ENCODE measurements around the gene GAS2L1. TPM values are rescaled to one million over a fixed set of nuclear protein-coding genes. Genes with fewer than 3 reads are reported as not detected.

GAS2L1 gene
- total and polyA plus RNA-seq, 2 of the 4 experiments (the other 2 are of a cell fraction), result 1.4 to 15.6 TPM

DNA sequence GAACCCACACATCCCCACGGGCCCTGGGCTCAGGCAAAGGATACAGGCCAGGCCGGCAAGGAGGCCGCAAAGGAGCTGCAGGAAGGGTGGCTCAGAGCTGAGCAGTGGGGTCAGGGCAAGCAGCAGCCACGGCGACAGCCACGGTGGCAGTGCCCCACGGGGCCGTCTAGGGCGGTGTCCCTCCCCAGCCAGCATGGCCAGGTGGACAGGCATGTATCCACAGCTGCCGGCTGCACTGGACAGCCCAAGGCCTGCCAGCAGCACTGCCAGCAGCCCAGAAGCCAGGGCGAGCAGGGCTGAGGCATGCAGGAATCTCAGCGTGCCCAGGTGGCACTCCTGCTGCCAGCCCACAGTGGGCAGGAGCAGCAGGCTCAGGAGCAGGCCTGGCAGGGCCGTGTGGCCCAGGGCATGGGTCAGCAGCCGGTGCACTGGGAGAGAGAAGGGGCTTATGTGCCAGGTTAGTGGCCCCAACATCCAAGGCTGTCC is 42.6 kb upstream of the GAS2L1 start:
- no peak overlapping the region for H2BK120ac ChIP-seq (ENCODE audit: low read depth, low read length)
- no peaks in the 10 kb centered on the region for H3K9me3 ChIP-seq (ENCODE audit: control insufficient read depth, insufficient read depth, low read length)
- intact Hi-C loops (cut with micrococcal nuclease) (no loop called here), in situ Hi-C loops (cut with MboI; ENCODE audit: low sequenced_read_pairs) (no loop called here), dilution Hi-C loops (cut with HindIII; ENCODE audit: low sequenced_read_pairs, unreplicated experiment) (no loop called here)
- no peak overlapping the region for H3K14ac ChIP-seq (replicated peaks; ENCODE audit: low read depth, low read length)
- no peak for TF ChIP-seq RAD21 (IDR thresholded peaks at IDR 0.05; ENCODE audit: low read length)
- no peak for TF ChIP-seq RFX5 (IDR thresholded peaks at IDR 0.05; ENCODE audit: low read depth, low read length)
- TF ChIP-seq MAZ (IDR thresholded peaks at IDR 0.05; ENCODE audit: borderline replicate concordance, low read depth, low read length), result no peak
- no peak for TF ChIP-seq SMC3 (IDR thresholded peaks at IDR 0.05; ENCODE audit: low read depth, low read length)
- TF ChIP-seq, protein P1, sequence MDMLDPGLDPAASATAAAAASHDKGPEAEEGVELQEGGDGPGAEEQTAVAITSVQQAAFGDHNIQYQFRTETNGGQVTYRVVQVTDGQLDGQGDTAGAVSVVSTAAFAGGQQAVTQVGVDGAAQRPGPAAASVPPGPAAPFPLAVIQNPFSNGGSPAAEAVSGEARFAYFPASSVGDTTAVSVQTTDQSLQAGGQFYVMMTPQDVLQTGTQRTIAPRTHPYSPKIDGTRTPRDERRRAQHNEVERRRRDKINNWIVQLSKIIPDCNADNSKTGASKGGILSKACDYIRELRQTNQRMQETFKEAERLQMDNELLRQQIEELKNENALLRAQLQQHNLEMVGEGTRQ (IDR thresholded peaks at IDR 0.05; ENCODE audit: low read depth, low read length), result no peak
- TF ChIP-seq MXI1 (IDR thresholded peaks at IDR 0.05; ENCODE audit: borderline replicate concordance, low read depth, low read length), result no peak
- TF ChIP-seq, protein P2, sequence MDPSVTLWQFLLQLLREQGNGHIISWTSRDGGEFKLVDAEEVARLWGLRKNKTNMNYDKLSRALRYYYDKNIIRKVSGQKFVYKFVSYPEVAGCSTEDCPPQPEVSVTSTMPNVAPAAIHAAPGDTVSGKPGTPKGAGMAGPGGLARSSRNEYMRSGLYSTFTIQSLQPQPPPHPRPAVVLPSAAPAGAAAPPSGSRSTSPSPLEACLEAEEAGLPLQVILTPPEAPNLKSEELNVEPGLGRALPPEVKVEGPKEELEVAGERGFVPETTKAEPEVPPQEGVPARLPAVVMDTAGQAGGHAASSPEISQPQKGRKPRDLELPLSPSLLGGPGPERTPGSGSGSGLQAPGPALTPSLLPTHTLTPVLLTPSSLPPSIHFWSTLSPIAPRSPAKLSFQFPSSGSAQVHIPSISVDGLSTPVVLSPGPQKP (IDR thresholded peaks at IDR 0.05; ENCODE audit: borderline replicate concordance, low read depth, low read length), result no peak
- TF ChIP-seq MAFK (IDR thresholded peaks at IDR 0.05; ENCODE audit: low read depth, low read length), result no peak
- H3K27ac ChIP-seq (ENCODE audit: insufficient read depth, low read length), result no peak overlapping the region
- H3K18ac ChIP-seq (ENCODE audit: low read depth, low read length), result no peak overlapping the region
- DNase-seq, result no peak
- no peak overlapping the region for H2AK5ac ChIP-seq (ENCODE audit: low read depth, low read length)
- H3K9ac ChIP-seq (ENCODE audit: low read depth, low read length), result no peak overlapping the region
- peaks cover 15 to 21% of the 10 kb centered on the region in 2 experiments; a peak in 3 of 4 replicates for H3K79me1 ChIP-seq (ENCODE audit: low read depth in 1 of 2, low read length in 2 of 2)
- H2BK5ac ChIP-seq (ENCODE audit: low read depth, low read length, poor library complexity, severe bottlenecking), result no peak overlapping the region
- H3K36me3 ChIP-seq (ENCODE audit: control insufficient read depth, insufficient read depth, low read length), result peaks cover 22% of the 10 kb centered on the region
- no peak overlapping the region for H4K8ac ChIP-seq (ENCODE audit: low read depth in 2 of 2, low read length in 2 of 2)
- no peak overlapping the region for H4K91ac ChIP-seq (ENCODE audit: insufficient read depth, low read depth, low read length)
- no TSS peak for BruUV-seq (replicated peaks)
- peaks cover 10% of the 10 kb centered on the region; the same call in 1 of the 2 replicates for H3K9me1 ChIP-seq (ENCODE audit: insufficient read depth, low read length)
- H3K4me2 ChIP-seq (ENCODE audit: low read depth, low read length), result no peak overlapping the region
- H3K4me3 ChIP-seq (ENCODE audit: insufficient read depth, low read depth, low read length), result no peak overlapping the region
- H3K56ac ChIP-seq (ENCODE audit: extremely low read depth, insufficient read depth, low read length), result no peak overlapping the region
- peak overlapping the region; percentile 52 for H2AK9ac ChIP-seq (replicated peaks; ENCODE audit: low read depth, low read length, poor library complexity)
- no peaks in the 10 kb centered on the region for H3K27me3 ChIP-seq (ENCODE audit: control insufficient read depth, insufficient read depth, low read length)
- no peak overlapping the region for H2BK15ac ChIP-seq (ENCODE audit: low read depth, low read length)
- 89% methylated on average over 11 of the region's 14 CpGs; no CpG with 5 or more reads in 1 of the 2 experiments for WGBS, 2 experiments (ENCODE audit: extremely low coverage in 2 of 2, insufficient read length in 1 of 2)
- no peak overlapping the region for H4K5ac ChIP-seq (ENCODE audit: low read depth, low read length)
- peaks cover 8% of the 10 kb centered on the region for H3K4me1 ChIP-seq (ENCODE audit: control insufficient read depth, insufficient read depth, low read length)
- no peak overlapping the region for H3K23ac ChIP-seq (ENCODE audit: low read depth, low read length)
- ChIA-PET POLR2A (ENCODE audit: unreplicated experiment) (no interaction called here), CTCF (no interaction called here)
- H2AFZ ChIP-seq (replicated peaks; ENCODE audit: low read length, poor library complexity), result no peak overlapping the region
- no peak for ATAC-seq (ENCODE audit: low read depth)
- H4K20me1 ChIP-seq (ENCODE audit: insufficient read depth, low read length), result peaks cover 4% of the 10 kb centered on the region
- H2BK20ac ChIP-seq (ENCODE audit: low read depth, low read length), result no peak overlapping the region
- no peak overlapping the region for H3K4ac ChIP-seq (ENCODE audit: low read depth, low read length)

Data from IMR-90 (cell line).